ENCODE measurements around the gene HSPBAP1.

Gene HSPBAP1, protein sequence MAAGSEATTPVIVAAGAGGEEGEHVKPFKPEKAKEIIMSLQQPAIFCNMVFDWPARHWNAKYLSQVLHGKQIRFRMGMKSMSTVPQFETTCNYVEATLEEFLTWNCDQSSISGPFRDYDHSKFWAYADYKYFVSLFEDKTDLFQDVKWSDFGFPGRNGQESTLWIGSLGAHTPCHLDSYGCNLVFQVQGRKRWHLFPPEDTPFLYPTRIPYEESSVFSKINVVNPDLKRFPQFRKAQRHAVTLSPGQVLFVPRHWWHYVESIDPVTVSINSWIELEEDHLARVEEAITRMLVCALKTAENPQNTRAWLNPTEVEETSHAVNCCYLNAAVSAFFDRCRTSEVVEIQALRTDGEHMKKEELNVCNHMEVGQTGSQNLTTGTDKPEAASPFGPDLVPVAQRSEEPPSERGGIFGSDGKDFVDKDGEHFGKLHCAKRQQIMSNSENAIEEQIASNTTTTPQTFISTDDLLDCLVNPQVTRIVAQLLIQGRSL

GRCh38 chr3:122793568-122794416 is at the start of gene HSPBAP1:
HSPBAP1 (minus strand) TSS chr3:122793831; CDS start chr3:122793680, 151 bp downstream.
- peak; percentile 91 for DNase-seq

DNA sequence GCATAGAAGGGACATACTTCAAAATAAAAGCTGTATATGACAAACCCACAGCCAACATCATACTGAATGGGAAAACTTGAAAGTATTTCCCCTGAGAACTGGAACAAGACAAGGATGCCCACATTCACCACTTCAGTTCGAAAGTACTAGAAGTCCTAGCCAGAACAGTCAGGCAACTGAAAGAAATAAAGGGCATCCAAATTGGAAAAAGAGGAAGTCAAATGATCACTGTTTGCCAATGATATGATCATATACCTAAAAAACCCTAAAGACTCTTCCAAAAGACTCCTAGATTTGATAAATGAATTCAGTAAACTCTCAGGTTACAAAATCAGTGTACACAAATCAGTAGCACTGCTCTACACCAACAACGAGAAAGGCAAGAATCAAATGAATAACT is 42.0 kb upstream of the HSPBAP1 start:
- no peak for DNase-seq

DNA sequence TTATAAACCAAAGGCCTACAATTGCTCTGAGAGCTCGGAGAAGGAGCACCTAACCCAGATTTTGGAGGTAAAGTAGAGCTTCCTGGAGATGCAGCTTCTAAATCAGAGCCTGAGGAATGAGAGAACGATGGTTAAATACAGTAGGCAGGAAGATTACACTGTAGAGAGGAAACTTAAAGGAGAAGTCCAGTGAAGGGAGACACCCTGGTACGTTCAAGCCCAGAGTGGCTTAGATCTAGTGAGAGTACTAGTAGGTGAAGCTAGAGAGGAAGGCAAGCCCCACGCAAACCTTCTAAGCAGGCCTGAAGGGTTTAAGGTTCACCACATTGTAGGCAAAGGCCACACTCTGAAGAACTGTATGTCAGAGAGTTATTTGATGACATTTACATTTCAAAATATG is 34.6 kb upstream of the HSPBAP1 start:
- DNase-seq: no peak

DNA sequence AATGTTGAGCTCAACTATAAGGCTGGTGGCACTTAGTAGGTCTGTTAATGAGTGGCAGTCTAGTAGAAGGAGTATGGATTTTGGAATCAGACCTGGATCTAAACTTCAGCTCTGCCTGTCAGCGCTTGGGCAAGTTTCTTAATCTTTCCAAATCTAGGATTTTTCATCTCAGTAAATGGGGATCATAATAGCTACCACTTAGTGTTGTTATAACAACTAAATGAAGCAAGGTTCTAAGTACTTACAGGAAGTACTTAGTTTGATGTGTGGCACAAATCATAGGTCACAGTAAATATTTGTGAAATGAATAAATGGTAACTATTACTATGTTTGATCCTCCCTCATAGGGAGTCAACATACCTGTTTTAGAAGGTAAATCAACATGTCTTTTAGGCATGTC is 32.6 kb upstream of the HSPBAP1 start:
- DNase-seq: no peak

- no peak for DNase-seq
Observed at GRCh38 chr3:122825460-122825859, 31.8 kb upstream of the HSPBAP1 start.

GRCh38 chr3:122824465-122825381 is 31.1 kb upstream of the HSPBAP1 start:
- peak; percentile 57 for DNase-seq

DNA sequence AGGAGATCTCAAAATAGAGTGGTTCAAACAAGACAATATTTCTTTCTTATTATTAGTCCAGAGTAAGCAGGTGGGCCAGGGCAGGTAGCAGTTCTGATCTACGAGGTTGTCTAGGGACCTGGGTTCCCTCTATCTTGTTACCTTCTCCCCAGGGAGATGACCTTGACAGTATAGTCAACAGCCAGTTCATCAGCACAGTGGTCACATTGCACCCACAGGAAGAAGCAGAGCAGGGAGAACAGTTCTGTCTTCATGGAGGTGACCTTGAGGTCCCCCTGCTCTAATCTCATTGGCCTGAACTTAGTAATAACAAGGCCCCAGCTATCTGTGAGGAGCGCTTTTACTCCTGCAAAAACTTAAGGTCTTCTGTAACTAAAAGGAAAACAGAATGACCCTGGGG is 23.0 kb upstream of the HSPBAP1 start:
- no peak for DNase-seq

DNA sequence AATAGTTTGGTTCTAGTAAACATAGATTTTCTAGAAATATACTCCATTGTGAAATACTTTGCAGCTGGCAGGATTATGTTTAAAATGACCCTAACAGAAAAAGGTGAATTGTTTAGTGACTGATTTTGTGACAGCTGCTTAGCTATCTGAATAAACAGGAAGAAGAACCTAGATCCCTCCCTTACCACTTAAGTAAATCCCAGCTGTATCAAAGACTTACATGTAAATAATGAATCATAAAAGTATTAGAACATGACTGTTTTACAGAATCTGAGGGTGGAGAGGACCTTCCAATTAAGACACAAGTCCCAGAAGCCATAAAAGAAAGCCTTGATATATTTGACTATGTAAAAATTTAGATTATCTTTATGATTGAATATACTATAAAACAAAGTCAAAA is 17.1 kb upstream of the HSPBAP1 start:
- DNase-seq: no peak

DNA sequence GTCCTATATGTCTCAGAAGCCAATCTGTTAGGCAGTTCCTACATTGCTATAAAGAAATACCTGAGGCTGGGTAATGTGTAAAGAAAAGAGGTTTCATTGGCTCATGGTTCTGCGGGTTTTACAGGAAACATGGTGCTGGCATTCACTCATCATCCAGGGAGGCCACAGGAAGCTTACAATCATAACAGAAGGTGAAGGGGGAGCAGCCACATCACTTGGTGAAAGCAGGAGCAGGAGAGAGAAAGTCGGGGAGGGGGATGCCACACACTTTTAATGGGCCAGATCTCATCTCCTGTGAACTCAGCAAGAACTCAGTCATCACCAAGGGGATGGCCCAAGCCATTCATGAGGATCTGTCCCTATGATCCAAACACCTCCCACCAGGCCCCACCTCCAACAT is 10.3 kb upstream of the HSPBAP1 start:
- DNase-seq: no peak

DNA sequence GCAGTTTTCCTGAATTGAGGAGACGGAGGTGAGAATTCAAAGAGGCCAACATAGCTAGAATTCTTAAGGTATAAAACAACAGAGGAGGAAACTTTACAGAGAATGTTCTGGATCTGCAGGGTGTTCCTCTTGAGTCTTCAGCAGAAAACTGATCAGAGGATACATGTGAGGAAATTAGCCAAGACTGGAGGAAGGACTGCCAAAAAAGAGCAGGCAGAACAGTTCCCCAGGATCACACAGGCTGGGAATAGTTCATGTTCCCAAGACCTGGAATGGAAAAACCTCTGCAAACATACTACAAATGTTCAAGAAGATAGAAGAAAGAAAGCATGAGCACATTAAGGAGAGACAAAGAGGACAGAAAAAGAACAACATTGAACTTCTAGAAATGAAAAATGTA is 8.7 kb upstream of the HSPBAP1 start:
- DNase-seq: no peak

GRCh38 chr3:122800706-122801237 is 7.1 kb upstream of the HSPBAP1 start:
- DNase-seq: no peak

- DNase-seq: no peak
Observed at GRCh38 chr3:122800031-122800430, 6.4 kb upstream of the HSPBAP1 start.

- no peak for DNase-seq
Observed at GRCh38 chr3:122799322-122799721, 5.7 kb upstream of the HSPBAP1 start.

DNA sequence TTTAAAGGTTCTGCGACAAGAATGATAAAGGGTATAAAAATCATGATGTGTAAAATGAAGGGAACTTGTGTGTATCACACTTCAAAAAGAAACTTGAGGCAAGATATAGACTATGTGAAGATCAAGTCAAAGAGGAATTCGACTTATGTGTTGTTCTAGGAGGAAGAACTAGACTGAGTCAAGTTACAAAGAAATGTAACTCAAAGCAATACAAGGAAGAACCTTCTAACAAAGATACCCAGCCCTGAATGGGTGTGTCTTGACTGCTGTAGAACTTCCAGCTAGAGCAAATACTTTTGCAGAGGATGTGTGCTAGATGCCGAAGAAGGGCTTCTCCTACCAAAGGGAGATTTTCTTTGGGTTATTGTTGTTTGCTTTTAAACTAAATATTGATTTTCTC is 3.7 kb upstream of the HSPBAP1 start:
- no peak for DNase-seq

DNA sequence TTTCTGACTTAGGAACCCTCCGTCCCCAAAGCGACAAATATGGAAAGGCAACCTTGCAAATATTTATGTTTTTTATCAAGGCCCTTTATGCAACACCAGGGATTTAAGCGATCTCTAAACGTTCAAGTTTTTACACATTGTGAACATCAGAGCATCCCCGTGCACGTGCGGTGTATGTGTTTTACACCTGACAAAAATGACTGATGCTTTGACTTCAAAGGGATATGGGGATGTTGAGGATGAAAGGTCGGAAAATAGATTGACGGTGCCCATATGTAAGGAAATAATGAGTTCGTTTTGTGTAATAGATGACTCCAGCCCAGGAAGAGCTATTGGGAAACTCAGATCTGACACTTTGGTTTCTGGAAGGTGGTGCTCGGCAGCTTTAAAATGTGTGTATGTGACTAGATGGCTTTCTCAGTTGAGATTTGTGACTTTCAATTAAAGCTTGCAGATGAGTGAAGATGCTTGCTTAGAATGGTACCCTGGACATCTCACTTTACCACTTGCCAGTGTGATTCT is 2.1 kb upstream of the HSPBAP1 start:
- no peak for DNase-seq

DNA sequence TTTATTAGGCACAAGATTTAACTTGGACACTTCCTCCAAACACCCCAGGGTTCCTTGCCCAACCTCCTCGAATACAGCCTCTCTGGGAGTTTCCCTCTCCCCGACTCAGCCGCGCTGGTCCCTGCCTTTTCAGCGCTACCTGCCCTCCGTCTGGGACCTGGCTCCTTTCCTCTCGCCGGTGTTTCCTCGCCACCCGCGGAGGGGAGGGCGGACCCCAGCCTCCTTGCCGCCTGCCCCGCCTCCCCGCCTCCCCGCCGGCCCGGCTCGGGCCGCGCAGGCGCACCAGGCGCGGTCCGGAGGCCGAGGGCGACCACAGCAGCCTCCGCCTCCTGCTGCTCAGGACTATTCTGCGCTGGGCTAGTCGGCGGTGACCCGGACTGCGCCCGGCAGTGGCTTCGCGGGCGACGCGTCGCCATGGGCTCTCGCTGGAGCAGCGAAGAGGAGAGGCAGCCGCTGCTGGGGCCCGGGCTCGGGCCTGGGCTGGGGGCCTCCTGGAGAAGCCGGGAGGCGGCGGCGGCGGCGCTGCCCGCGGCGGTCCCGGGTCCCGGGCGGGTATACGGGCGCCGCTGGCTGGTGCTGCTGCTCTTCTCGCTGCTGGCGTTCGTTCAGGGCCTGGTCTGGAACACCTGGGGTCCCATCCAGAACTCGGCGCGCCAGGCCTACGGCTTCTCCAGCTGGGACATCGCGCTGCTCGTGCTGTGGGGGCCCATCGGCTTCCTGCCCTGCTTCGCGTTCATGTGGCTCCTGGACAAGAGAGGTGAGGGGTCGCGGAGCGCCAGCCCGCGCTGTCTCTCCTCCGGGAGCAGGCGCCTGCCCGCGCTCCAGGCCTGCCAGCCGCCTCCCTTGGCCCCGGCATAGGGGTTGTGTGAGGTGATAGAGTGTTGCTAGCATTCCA is 1.4 kb upstream of the HSPBAP1 start, which contains the start of gene SLC49A4:
TSS of gene SLC49A4 (plus strand) at position 291 of the 895 bp plus-strand sequence. CDS start at position 415, 124 bp downstream.
- DNase-seq: peak; percentile 79

GRCh38 chr3:122794483-122794778 is 800 bp upstream of the HSPBAP1 start:
- DNase-seq: no peak

GRCh38 chr3:122789585-122790273 is 3.9 kb downstream of the HSPBAP1 start:
- no peak for DNase-seq

- no peak for DNase-seq
Observed at GRCh38 chr3:122787872-122788271, 5.8 kb downstream of the HSPBAP1 start.

GRCh38 chr3:122786066-122786465 is 7.6 kb downstream of the HSPBAP1 start:
- DNase-seq: peak; percentile 72

DNA sequence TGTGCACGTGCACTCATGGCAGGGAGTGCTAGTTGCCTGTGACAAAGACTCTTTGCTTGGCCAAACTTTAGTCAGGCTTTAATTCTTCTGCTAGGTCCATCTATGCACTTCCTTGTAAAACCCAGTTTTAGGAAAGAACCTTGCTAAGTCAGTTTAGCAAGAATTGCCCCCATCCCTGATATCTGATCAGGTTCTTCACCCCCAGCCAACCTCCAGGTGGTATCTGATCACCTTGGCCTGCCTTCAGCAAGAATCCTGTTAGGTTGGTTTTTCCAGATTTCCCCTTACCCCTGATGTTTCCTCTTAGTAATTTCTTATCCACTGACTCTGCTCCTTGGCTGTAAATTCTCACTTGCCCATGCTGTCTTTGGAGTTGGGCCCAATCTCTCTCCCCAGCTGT is 8.4 kb downstream of the HSPBAP1 start:
- no peak for DNase-seq
